Umbilical cord (tissue), 2 donors: Measurements from ENCODE around the gene FOXP1. TPM values are rescaled to one million over a fixed set of nuclear protein-coding genes. Genes with fewer than 3 reads are reported as not detected.
A peak's percentile ranks its signal among the peaks of the same experiment; 100 is the strongest.

Source experiments
- DNase-seq: peaks from one replicate; pipeline ENCODE4 v3.0.0-alpha.2; 2015; ENCODE audit warnings: low spot score
- total RNA-seq: library from RNA; depleted of rRNA; stranded (reverse); fragments of >200 nt; gene quantifications from one replicate; pipeline ENCODE4 v1.2.3, GENCODE V29; 2014; ENCODE audit warnings: low replicate concordance; ENCODE audit not compliant: insufficient read depth

Gene FOXP1
- total RNA-seq, 1 donor from 2014 or later = 148 TPM

GRCh38 chr3:71266875-71267274 lies 316.7 kb downstream of the FOXP1 start:
- DNase-seq = no peak

DNA sequence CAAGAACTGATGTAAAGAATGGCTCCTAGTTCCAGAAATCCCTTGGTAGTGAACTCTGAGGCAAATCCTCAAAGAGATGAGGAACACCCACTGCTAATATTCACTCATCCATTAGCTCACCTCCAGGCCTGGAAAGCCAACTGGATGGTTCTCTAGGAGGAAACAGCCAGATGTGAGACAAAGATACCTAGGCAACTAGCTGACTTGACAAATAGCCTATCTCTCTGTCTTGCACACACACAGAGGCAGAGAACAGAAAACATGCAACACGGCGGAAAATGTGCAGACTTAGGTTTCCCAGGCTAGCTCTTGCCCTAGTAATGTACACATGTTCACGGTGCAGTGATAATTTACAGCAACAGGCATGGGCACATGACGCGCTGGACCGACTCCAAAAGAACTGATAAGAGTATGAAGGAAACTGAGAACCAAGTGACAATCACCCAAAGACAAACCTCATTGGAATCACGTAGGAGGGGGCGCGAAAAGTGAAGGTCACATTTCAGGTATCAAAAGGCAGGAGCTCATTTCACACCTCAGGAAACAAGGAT lies 318.1 kb downstream of the FOXP1 start:
- DNase-seq = no peak

GRCh38 chr3:71264840-71265239 lies 318.7 kb downstream of the FOXP1 start:
- no peak for DNase-seq

DNA sequence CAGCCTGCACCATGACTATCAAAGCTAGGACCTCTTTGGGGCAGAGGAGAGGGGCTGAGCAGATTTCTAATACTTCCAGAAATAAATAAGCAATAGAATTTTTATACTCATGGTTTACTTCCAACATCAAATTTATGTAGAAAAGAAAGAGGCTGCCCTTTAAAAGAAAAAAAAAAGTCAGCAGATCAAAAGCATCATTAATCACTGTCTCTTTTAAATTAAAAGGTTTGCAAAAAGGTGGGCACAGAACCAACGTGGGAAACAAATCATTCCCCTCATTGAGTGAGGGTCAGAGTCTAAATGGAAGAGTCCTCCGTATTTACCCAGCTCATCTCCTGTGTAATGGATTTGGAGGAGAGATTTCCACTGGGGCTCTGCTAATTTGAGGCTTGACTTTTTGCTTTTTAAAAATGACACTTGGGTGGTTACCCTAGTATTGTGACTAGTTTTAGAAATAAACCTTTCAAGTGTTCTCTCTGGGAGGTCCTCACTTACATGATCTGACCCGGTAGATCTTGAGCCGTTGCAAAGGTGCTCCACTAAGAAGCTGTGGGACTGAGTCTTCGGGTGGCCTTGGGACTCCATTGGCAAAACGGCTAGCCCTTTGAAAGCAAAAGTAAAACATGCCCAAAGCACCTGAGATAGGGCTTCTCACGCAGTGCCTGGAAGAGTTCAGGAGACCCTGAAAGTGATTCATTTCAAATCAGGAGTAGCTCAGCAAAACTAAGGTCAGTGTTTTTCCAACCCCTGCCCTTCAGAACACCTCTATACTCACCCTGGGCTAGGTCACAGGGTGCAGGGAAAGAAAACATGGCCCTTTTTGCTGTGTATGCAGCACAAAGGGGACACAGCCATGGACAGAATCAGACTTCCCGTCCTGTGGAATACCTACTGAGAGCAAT lies 320.9 kb downstream of the FOXP1 start:
- no peak for DNase-seq

- DNase-seq = no peak
Observed at GRCh38 chr3:71260782-71261181, 322.7 kb downstream of the FOXP1 start.

DNA sequence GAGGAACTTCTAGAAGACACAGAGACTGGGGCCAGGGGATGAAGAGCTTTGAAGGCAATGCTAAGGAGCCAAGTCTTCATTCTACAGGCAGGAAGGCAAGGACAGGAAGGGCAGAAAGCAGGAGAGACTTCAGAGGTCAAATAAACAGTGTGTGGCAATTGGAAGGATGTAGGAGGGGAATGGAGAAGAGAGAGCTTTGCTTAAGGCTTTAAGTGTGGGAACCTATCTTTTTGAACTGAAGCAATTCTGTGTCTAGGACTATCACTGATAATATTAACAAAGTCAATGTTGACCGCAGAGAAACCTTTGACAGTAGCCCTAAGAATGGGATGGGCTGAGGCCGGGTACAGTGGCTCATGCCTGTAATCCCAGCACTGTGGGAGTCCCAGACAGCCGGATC lies 325.0 kb downstream of the FOXP1 start:
- no peak for DNase-seq

DNA sequence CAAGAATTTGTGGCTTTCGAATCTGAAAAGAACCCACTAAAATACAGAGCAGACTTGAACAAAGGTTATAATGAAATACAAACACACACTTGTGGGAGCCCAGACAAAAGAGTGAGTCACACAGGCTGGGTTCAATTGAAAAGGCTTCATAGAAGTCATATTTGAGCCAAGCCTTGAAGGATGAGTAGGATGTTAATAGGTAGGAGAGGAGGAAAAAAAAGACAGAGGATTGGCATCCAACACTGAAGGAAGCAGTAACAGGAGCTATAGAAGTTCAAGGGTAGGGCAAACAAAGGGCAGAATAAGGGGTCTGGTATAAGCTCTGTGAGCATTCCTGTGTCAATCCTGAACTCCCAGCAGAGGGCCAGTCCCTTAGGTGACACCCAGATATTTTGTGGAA lies 325.4 kb downstream of the FOXP1 start:
- no peak for DNase-seq

DNA sequence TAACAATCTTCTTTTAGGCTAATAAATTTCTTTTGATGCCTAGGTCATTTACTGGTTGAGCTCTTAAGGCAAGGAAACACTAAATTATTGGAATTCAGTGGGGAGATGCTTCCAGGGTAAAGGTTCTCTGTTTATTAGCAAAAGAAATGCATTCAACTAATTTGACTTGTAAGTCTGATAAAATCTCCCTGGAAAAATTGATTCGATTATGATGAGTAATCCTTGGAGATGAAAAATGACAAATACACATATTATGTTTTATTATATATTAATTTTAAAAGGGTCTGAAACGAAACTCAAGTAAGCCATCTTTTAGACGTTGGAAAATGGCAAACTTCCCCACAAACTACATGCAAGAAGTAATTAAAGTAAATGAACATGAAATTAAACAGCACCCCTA lies 328.0 kb downstream of the FOXP1 start:
- DNase-seq = no peak

- DNase-seq = peak; percentile 84
Observed at GRCh38 chr3:71254281-71255057, 329.1 kb downstream of the FOXP1 start.

GRCh38 chr3:71253169-71253568 lies 330.4 kb downstream of the FOXP1 start:
- DNase-seq = no peak

- DNase-seq = no peak
Observed at GRCh38 chr3:71252466-71252865, 331.1 kb downstream of the FOXP1 start.

- DNase-seq = peak; percentile 38
Observed at GRCh38 chr3:71251156-71251775, 332.3 kb downstream of the FOXP1 start.

- DNase-seq = no peak
Observed at GRCh38 chr3:71250026-71250425, 333.5 kb downstream of the FOXP1 start.

GRCh38 chr3:71247958-71248335 lies 335.6 kb downstream of the FOXP1 start:
- DNase-seq = no peak

DNA sequence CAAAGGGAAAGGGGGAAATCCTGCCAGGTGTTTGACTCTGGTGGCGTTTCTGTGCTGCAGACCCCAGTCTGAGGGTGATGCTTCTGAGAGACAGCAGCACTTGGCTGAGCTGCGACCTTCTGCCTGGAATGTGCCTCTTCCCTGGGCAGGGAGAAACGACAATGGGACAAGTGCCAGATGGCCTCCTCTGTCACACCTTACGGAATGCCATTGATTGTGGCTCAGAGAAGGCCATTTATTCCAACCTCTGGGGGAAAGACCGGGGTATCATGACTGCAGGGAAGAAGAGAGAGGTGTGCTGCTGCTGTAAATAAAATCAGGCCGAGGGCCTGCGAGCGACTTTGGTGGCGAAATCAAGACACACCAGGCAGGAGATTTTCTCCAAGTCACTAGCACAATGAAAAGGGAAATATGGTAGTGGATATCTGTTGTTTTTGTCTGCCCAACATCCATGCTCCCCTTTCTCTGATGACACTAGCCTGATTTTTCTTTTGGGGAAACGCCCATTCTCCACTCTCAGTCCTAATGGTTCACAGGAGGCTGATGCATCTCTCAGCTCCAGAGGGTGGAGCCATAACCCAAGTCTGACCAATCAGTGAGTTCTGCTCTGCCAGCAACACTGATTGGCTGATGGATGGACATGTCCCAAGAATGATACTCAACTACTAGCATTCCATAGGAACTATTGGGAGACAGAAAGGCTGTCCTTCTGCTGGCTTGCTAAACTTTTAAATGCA lies 336.1 kb downstream of the FOXP1 start:
- DNase-seq = peak; percentile 80

DNA sequence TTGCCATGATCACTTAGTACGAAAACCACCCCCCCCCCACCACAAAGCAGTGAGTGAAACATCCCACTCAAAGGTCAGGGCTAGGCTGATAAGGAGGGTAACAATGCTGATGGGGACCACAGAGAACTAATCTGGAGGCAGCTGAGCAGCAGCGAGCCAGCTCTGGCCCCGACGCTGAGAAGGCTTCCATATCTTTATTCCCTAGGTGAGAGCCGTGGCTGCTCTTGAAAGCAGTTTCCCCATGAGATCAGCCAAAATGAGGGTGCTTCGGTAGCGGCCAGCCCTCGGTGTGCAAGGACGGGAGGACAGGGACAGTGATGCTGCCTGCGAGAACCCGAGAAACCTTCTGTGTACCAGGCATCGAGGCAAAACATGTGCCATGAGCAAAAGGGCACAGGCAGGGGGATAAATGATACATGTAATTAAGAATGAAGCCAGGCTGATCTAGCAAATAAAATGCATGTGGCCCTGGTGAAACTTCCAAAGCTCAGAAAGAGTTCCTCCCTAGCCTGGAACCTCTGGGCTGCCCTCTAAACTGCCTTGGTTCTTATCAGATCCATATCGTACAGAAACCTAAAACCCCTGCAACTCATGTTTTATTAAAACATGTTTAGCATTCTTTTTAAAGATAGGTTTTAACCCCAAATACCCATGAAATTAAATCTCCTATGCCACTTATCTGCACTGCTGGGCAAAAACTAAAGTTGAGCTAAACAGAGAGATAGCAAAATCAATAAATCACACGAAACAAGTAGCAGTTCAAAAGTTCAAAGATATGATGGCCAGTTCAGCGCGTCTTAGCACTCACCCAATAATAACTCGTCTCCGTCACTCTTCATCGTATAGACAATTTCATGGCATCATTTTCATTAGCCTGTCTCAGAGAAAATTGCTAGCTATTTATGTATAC lies 337.3 kb downstream of the FOXP1 start:
- DNase-seq = peak; percentile 54

DNA sequence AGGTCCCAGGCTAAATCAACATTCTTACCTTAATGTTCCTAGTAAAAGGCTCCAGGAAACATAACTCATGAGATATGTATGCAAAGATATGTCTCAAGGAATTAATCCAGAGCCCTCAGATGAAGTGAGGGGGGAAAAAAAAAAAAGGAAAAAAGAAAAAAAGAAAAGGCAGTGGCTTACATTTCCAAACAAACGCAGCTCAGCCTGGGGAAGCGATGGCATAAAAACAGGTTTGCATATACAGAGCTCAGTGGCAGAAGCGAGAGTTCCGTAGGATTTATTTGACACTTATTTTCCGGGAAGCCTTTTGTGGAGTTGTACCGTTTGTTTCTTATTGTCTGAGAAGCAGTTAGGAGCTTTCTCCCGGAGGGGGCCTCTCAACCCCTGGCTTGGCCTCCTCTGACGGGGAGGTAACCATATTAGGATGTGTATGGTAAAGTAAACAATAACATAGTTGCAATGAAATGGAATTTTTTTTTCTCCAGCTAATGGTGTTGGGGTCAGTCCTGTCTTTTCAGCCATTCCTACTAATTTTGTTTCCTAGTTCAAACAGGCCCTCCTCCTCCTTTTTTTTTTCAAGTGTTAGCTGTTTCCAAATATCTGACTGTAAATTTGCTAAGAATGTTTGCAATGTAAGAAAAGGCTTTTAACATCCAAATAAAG lies 338.6 kb downstream of the FOXP1 start:
- DNase-seq = peak; percentile 64

- peak; percentile 85 for DNase-seq
Observed at GRCh38 chr3:71244153-71244825, 339.2 kb downstream of the FOXP1 start.

DNA sequence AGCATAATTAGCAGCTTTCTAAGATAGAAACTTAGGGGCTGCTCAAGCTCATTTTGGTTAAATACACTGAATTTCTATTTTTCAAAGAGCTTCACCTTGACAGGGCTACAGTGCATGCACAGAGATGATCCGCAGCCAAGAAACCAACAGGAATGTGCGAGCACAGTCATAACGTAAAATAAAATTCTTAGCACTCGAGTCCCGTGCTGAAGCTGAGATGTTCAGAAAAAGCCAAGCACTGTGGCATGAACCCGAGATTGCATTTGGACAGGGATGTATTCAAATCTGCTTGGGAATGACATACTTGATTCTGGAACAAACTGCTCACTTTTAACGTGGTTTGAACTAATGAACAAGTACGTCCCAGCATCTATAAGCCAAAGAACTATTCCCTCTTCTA lies 340.3 kb downstream of the FOXP1 start:
- DNase-seq = peak; percentile 56
